ENCODE data around the gene PGAM1. TPM values are rescaled to one million over a fixed set of nuclear protein-coding genes. Genes with fewer than 3 reads are reported as not detected.

The PGAM1 gene
- total and polyA plus RNA-seq, 2 of the 13 experiments (the other 11 are each of a cell fraction or from before 2014, with no cell fraction given): 354 to 483 TPM

DNA sequence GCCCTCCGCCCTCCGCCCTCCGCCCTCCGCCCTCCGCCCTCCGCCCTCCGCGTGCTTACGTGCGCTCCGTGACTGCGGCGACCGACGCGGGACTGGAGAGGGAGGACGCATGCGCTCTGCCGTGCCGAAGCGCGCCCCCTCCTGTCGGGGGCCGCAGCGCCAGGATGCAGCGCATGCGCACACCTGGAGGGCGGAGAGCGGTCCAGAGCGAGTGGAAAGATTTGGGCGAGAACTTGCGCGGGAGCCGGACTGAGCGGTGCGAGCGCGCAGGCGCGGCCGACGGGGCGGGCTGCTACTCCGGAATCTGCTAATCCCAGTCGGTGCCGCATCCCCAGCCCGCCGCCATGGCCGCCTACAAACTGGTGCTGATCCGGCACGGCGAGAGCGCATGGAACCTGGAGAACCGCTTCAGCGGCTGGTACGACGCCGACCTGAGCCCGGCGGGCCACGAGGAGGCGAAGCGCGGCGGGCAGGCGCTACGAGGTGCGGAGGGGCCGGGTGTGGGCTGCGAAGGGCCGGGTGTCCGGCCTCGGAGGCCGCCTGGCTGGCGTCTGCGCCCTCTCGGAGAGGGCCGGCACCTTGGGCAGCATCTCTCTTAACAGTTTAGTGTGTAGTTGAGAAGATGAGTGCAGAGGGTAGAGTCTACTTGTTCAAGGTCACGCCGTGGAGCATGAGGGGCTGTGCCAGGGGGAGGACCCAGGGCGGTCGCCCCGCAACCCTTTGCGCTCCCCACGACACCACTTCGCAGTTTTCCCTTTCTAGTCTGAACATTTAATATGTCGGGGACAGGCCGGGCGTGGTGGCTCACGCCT, at the start of gene PGAM1 (continued):
- TF ChIP-seq ZNF407 (CRISPR knock-in tag; IDR thresholded peaks at IDR 0.05; ENCODE audit: not compliant biosample characterization) (peak; percentile 71), NCOR1 (IDR thresholded peaks at IDR 0.05; ENCODE audit: borderline replicate concordance, low read length) (no peak), ZNF776 (CRISPR knock-in tag; IDR thresholded peaks at IDR 0.05) (0 out of 2 replicates have a peak, but pooled peaks have one; percentile 39), ZNF670 (CRISPR knock-in tag; IDR thresholded peaks at IDR 0.05; ENCODE audit: borderline replicate concordance) (no peak), SP5 (CRISPR knock-in tag; IDR thresholded peaks at IDR 0.05; ENCODE audit: borderline replicate concordance, low read depth) (0 out of 2 replicates have a peak, but pooled peaks have one; percentile 36), NR2C2 (CRISPR knock-in tag; IDR thresholded peaks at IDR 0.05; ENCODE audit: borderline replicate concordance) (peak; percentile 97), ZMYM4 (CRISPR knock-in tag; IDR thresholded peaks at IDR 0.05) (peak; percentile 76; the same call in 1 of the 2 replicates), KDM4B (CRISPR knock-in tag; IDR thresholded peaks at IDR 0.05) (peak; percentile 22; the same call in 1 of the 2 replicates), DNMT3B (CRISPR knock-in tag; conservative IDR thresholded peaks at IDR 0.05) (0 out of 2 replicates have a peak, but pooled peaks have one; percentile 72), NPAS2 (CRISPR knock-in tag; IDR thresholded peaks at IDR 0.05; ENCODE audit: borderline replicate concordance) (no peak), SPEN (CRISPR knock-in tag; IDR thresholded peaks at IDR 0.05; ENCODE audit: low read depth) (peak; percentile 77; the same call in 1 of the 2 replicates)
- TF ChIP-seq, protein P1, sequence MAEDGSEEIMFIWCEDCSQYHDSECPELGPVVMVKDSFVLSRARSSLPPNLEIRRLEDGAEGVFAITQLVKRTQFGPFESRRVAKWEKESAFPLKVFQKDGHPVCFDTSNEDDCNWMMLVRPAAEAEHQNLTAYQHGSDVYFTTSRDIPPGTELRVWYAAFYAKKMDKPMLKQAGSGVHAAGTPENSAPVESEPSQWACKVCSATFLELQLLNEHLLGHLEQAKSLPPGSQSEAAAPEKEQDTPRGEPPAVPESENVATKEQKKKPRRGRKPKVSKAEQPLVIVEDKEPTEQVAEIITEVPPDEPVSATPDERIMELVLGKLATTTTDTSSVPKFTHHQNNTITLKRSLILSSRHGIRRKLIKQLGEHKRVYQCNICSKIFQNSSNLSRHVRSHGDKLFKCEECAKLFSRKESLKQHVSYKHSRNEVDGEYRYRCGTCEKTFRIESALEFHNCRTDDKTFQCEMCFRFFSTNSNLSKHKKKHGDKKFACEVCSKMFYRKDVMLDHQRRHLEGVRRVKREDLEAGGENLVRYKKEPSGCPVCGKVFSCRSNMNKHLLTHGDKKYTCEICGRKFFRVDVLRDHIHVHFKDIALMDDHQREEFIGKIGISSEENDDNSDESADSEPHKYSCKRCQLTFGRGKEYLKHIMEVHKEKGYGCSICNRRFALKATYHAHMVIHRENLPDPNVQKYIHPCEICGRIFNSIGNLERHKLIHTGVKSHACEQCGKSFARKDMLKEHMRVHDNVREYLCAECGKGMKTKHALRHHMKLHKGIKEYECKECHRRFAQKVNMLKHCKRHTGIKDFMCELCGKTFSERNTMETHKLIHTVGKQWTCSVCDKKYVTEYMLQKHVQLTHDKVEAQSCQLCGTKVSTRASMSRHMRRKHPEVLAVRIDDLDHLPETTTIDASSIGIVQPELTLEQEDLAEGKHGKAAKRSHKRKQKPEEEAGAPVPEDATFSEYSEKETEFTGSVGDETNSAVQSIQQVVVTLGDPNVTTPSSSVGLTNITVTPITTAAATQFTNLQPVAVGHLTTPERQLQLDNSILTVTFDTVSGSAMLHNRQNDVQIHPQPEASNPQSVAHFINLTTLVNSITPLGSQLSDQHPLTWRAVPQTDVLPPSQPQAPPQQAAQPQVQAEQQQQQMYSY (CRISPR knock-in tag; IDR thresholded peaks at IDR 0.05): peak; percentile 93
- TF ChIP-seq, protein P2, sequence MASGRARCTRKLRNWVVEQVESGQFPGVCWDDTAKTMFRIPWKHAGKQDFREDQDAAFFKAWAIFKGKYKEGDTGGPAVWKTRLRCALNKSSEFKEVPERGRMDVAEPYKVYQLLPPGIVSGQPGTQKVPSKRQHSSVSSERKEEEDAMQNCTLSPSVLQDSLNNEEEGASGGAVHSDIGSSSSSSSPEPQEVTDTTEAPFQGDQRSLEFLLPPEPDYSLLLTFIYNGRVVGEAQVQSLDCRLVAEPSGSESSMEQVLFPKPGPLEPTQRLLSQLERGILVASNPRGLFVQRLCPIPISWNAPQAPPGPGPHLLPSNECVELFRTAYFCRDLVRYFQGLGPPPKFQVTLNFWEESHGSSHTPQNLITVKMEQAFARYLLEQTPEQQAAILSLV (CRISPR knock-in tag; IDR thresholded peaks at IDR 0.05; ENCODE audit: borderline replicate concordance): peak; percentile 56; the same call in 1 of the 2 replicates

Measured in HepG2 (cell line).